Left kidney (tissue), 8 donors: ENCODE measurements around the gene COL16A1. TPM values are rescaled to one million over a fixed set of nuclear protein-coding genes. Genes with fewer than 3 reads are reported as not detected.

Source experiments
- DNase-seq: peaks from one replicate; pipeline ENCODE4 v3.0.0-alpha.2; 2013
- long read RNA-seq, 8 donors: transcript quantifications; one replicate each; lab custom pipeline, GENCODE V29; 2026
- polyA plus RNA-seq: library from polyadenylated mRNA; unstranded; fragments of 120-200 nt; gene quantifications from one replicate; pipeline ENCODE4 v1.2.1, GENCODE V29; 2013; ENCODE audit not compliant: insufficient read length

COL16A1 gene
- 47.3 TPM for polyA plus RNA-seq
- long read RNA-seq, donor 1, result 0 reads
- long read RNA-seq, donor 2, partial matches to known transcripts, result 6 of 7 reads
- long read RNA-seq, donor 2, other reads (novel, unspliced or antisense), result 0 of 7 reads
- long read RNA-seq, donor 3, partial matches to known transcripts, result 5 of 5 reads
- long read RNA-seq, donor 3, other reads (novel, unspliced or antisense), result 0 of 5 reads
- long read RNA-seq, donor 4, result 0 reads
- long read RNA-seq, donor 5, partial matches to known transcripts, result 6 of 6 reads
- long read RNA-seq, donor 5, other reads (novel, unspliced or antisense), result 0 of 6 reads
- long read RNA-seq, donor 6, partial matches to known transcripts, result 5 of 5 reads
- long read RNA-seq, donor 6, other reads (novel, unspliced or antisense), result 0 of 5 reads
- long read RNA-seq, donor 7, partial matches to known transcripts, result 5 of 5 reads
- long read RNA-seq, donor 7, other reads (novel, unspliced or antisense), result 0 of 5 reads
- long read RNA-seq, donor 8, result 0 reads

- peak; percentile 82 for DNase-seq
These were observed at the start of gene COL16A1 for GRCh38 chr1:31703431-31704270. TSS of gene COL16A1 (minus strand) at chr1:31704017. CDS start at chr1:31702193, 1,824 bp downstream.

DNA sequence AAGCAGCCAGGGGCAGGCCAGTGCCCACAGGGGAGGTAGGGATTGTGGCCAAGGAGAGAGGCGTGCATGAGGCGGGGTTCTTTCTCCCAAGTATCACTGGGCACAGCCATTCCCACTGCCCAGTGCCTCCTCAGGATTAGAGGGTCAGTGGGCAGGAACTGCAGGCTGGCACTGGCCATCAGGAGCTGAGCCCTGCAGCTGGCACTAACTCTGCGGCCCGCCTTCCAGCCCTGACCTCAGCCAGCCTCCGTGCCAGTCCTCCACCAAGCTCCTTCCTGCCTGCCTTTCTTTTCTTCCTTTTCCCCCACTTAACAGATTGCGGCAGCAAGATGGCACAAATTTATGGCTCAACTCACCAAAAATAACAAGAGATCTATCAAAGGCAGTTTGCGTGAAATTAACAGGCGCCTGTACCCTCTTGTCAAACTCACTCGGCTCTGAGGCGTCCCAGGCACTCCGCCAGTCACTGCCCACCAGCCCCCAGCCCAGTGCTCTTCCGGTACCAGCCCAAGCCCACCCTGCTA lies 49.2 kb upstream of the COL16A1 start:
- DNase-seq, result no peak

GRCh38 chr1:31752258-31752657 lies 48.4 kb upstream of the COL16A1 start:
- no peak for DNase-seq

DNA sequence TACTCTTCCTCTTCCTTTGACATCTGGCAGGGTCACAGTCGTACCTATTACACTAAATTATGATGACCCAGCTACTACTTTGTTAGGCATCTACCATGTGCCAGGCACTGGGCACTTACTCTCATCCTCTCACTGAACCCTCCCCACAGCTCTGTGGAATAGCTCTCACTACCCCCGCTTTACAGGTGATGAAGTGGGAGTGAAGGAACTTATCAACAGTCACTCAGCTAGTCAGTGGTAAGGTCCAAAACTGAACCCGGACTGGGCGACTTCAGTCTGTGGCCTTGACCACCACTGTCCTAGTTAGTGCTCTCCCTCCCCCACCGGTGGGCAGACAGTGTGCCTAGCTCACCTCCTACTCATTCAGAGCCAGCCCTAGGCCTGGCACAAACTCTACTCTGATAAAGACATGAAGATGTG lies 48.0 kb upstream of the COL16A1 start:
- no peak for DNase-seq

DNA sequence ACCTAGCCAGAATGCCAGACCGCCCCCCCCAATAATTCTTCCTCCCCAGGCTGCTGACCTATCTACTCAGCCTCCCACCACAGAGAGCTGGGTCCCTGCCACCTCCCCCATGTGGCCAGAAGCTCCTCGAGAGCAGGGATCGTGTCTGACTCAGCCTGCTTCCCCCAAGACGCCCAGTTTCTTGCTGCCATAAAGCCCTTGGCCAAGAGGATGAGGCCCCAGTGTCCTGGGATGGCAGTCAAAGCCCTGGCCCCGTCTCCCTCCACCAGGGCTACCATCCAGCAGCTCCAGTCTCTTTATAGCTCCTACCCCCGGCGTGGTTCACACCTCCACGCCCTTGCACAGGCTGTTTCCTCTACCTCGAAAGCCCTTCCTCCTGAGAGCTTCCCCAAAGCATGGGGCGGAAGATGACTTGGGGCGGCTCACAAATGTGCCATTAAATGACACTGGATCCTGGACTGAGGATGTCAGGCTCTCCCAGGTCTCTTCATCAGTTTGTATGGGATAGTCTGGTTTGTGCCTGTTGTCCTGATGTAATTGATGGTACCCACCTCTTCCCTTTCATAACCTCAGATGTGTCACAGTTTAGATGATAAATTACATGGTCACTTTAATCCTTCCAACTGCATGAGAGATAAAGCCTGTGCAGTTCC lies 47.2 kb upstream of the COL16A1 start:
- no peak for DNase-seq

- no peak for DNase-seq
These were observed 46.2 kb upstream of the COL16A1 start for GRCh38 chr1:31749785-31750735.

DNA sequence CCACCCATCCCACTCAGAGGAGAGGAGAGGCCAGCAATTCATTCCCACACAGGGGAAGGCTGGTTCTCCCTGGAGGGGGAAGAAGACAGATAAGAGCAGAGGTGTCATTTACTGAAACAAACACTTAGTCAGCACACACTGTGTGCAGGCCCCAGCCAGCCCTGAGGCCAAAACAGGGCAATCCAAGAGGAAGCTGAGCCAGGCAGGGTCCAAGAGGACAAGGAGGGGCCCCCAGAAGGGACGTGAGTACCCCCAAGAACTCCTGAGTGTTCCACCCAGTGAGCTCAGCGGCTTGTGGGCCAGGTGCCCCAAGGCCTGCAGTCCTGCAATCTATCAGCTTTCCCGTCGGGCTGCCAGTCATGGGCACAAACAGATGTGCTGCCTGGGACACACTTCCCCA lies 44.5 kb upstream of the COL16A1 start:
- DNase-seq, result no peak

GRCh38 chr1:31747304-31747703 lies 43.5 kb upstream of the COL16A1 start:
- no peak for DNase-seq

DNA sequence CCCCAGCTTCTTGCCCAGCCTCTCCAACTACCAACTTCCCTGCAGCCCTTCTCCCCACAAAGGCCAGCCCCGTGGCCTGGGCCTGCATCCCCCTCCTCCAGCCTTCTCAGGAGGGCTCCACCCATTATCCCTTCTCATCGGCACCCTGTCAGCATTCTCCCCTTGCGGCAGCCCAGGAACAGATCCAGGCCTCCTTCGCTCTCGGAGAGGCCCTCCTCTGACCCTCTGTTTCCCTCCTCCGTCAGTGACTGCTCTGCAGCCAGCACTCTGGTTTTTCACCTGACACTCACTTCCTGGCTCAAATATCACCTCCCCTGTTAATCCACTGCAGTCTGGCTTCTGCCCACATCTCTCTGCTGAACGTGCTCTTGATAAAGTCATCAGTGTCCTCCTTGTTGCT lies 42.9 kb upstream of the COL16A1 start:
- DNase-seq, result no peak

GRCh38 chr1:31745946-31746670 lies 42.3 kb upstream of the COL16A1 start:
- DNase-seq, result no peak

GRCh38 chr1:31745096-31745945 lies 41.5 kb upstream of the COL16A1 start:
- DNase-seq, result no peak

GRCh38 chr1:31744165-31744888 lies 40.5 kb upstream of the COL16A1 start:
- DNase-seq, result no peak

DNA sequence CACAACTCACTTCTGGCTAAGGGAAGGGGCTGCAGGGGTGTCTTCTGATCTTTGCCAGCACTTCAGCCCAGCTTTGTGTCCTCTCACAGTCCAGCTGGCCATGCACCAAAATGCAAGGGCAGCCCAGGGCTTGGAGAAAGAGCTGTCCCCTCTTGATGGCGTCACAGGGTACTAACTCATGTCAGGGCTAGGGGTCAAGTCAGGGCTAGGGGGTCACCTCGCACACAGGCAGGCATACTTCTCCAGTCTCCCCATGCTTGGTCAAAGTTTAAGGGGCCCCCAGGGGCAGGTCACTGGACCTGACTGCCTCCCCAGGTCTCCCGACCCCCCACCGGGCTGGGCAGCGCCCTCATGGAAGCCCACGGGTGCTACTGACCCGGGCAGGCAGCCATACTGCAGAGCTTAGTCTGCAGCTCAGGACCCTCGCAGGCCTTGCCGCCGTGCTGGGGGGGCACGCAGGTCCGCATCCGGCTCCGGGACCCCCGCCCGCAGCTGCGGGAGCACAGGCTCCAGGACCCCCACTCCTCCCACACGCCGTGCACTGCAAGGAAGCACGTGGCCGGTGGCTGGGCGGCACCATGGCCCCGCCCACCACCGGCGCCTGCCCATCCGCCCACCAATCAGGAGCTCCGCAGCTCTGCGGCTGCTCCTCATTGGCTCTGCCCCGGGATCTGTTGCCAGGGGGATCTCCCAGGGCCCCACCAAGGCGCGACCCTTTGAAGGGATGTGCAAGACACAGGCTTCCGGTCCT lies 38.8 kb upstream of the COL16A1 start:
- DNase-seq, result no peak

- no peak for DNase-seq
These were observed 35.5 kb upstream of the COL16A1 start for GRCh38 chr1:31739346-31739745.

DNA sequence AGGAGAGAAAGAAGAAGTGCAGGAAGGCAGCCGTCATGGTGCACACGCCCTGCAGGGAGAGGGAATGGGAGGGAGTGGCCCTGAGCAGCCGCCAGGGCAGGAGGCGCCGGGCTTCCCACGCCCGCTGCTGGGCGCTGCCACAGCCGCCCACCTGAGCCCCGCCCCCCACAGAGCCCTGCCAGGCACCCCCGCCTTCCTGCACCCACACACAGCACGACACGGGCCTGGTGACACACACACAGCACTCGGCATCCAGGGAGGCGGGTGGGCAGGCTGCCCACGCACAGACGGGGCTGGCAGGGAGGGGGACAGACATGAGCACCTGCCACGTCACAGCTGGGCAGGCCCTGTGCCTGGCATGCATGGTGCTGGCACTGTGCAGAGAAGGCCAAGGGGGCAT lies 32.9 kb upstream of the COL16A1 start:
- no peak for DNase-seq

DNA sequence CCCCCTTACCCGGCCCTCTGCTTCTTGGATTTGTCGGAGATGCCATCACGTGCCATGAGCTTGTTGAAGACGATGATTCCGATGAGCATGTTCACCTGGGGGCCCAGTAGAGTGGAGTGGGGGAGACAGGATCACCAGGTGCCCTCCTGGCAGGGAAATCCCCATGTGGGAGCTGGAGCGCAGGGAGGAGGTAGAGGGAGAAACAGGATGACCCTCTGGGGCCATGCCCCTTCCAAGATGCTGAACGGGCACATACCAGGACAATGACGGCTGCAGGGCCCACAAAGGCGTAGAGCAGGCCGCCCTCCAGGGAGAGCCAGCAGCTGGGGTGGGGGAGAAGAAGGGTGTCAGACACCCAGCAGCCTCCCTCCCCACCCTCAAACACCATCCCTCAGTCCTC lies 31.8 kb upstream of the COL16A1 start:
- no peak for DNase-seq

DNA sequence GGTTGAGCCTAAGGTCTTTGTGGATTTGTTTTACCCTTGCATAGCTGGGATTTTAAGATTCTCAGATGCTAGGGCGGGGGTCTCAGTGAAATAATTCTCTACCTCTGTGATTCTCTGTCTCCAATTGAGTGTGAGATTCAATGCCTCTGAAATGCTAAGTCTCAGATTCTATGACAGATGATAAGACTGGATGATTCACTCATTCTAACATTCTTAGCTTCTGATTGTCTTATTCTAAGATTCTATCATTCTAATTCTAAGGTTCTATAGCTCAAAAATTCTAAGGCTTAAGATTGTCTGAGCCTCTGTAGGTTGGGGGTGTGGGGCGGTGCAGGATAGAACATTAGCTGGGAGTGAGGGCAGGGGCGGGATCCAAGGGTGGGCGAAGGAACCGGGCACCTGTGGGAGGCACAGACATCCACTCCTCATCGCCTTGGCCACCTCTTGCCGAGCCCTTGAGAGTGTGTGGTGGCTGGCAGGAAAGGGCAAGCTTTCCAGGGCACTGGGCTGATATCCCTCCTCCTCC lies 30.8 kb upstream of the COL16A1 start:
- DNase-seq, result no peak
